HCT116 (cell line): ENCODE results near the gene TNNC2.

Experiments
- POLR2AphosphoS5 ChIP-seq: IDR thresholded peaks from 2 replicates; pipeline ENCODE4 v1.6.1; 2011; ENCODE audit warnings: mild to moderate bottlenecking, low read depth, low read length, moderate library complexity
- SRF ChIP-seq: IDR thresholded peaks from 2 replicates; pipeline ENCODE4 v1.6.1; 2012; ENCODE audit warnings: low read depth

GRCh38 chr20:45872626-45873025 lies 45.5 kb upstream of the TNNC2 start:
- TF ChIP-seq SRF (no peak), POLR2AphosphoS5 (no peak)
